Esophagus (tissue), 2 donors: ENCODE data around the gene SPOCK2. TPM values are rescaled to one million over a fixed set of nuclear protein-coding genes. Genes with fewer than 3 reads are reported as not detected.

Source experiments
- H3K27ac ChIP-seq, 2 donors: one replicate each; pipeline ENCODE4 v1.5.1; 2013; ENCODE audit warnings: low read depth in 2 of 2, mild to moderate bottlenecking in 2 of 2, inconsistent platforms in 1 of 2, low read length in 1 of 2, moderate library complexity in 1 of 2
- H3K27me3 ChIP-seq, 2 donors: one replicate each; pipeline ENCODE4 v1.6.1; 2013; ENCODE audit warnings: low read length in 2 of 2, control low read depth in 1 of 2, mild to moderate bottlenecking in 1 of 2; ENCODE audit not compliant: insufficient read depth in 2 of 2, control insufficient read depth in 1 of 2
- H3K36me3 ChIP-seq, 2 donors: one replicate each; pipeline ENCODE4 v1.6.1; 2013; ENCODE audit warnings: low read length in 1 of 2; ENCODE audit not compliant: control insufficient read depth in 2 of 2, insufficient read depth in 2 of 2
- H3K4me1 ChIP-seq, 2 donors: one replicate each; pipeline ENCODE4 v1.6.1; 2013; ENCODE audit warnings: low read length in 1 of 2; ENCODE audit not compliant: control insufficient read depth in 2 of 2, insufficient read depth in 2 of 2
- H3K4me3 ChIP-seq, 2 donors: one replicate each; pipeline ENCODE4 v1.5.1; 2013; ENCODE audit warnings: low read length in 2 of 2, mild to moderate bottlenecking in 2 of 2, low read depth in 1 of 2, moderate library complexity in 1 of 2
- H3K9me3 ChIP-seq, 2 donors: one replicate each; pipeline ENCODE4 v1.6.1; 2013; ENCODE audit warnings: mild to moderate bottlenecking in 2 of 2, low read depth in 1 of 2, low read length in 1 of 2, moderate library complexity in 1 of 2; ENCODE audit not compliant: control insufficient read depth in 2 of 2, insufficient read depth in 1 of 2
- WGBS, 2 donors: extraction: QIAGEN DNeasy Blood & Tissue Kit; methylation state at CpG; one replicate each; pipeline ENCODE4 v1.1.7; 2013; 5-methylcytosine and 5-hydroxymethylcytosine counted together
- polyA plus RNA-seq, 2 donors: library from polyadenylated mRNA; stranded (reverse); fragments of 200-250 nt; gene quantifications; one replicate each; pipeline ENCODE4 v1.2.3, GENCODE V29; 2013
- donor health status: healthy with polysubstance abuse.
- donor health status: Bipolar disorder and iron deficiency.

SPOCK2 gene
- polyA plus RNA-seq, 2 donors = 1.5 to 1.9 TPM

DNA sequence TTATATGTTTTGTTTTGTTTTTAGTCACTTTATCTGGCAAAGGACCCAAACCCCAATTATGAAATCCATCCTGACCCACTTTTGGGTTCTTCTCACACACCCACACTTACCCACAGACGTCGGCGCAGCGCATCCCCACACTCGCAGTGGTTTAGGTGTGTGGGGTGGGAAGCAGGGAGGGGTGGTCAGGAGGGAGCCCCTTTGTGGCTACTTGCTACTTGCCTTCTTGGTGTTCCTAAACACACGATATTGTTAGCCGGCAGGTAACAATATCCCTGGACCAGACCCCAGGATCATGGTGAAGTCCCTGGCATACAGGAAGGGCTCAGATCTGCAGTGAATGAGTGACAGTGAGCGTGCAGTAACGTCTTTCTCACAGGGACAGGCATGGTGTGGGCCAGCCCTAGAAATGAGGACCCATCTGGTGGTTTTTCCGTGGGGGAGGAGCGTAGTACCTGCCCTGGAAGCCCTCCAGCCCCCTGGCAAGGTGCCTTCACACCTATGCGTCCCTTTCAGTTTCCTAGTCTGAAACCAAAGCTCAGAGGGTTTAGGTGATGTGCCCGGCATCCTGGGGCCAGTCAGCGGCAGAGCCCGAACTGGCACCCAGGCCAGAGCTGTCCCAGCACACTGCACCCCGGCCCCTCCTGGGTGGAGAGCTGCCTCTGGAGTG lies 4.4 kb downstream of the SPOCK2 start:
- H3K36me3 ChIP-seq = no peaks in the 10 kb centered on the region
- H3K27me3 ChIP-seq = peaks cover 0 to 10% of the 10 kb centered on the region in 2 donors
- H3K4me1 ChIP-seq = peaks cover 8 to 10% of the 10 kb centered on the region in 2 donors
- no peak overlapping the region for H3K27ac ChIP-seq
- no peak overlapping the region for H3K4me3 ChIP-seq
- 84% methylated on average over 16 of the region's 16 CpGs for WGBS, 2 donors
- peaks cover 0 to 2% of the 10 kb centered on the region in 2 donors for H3K9me3 ChIP-seq

DNA sequence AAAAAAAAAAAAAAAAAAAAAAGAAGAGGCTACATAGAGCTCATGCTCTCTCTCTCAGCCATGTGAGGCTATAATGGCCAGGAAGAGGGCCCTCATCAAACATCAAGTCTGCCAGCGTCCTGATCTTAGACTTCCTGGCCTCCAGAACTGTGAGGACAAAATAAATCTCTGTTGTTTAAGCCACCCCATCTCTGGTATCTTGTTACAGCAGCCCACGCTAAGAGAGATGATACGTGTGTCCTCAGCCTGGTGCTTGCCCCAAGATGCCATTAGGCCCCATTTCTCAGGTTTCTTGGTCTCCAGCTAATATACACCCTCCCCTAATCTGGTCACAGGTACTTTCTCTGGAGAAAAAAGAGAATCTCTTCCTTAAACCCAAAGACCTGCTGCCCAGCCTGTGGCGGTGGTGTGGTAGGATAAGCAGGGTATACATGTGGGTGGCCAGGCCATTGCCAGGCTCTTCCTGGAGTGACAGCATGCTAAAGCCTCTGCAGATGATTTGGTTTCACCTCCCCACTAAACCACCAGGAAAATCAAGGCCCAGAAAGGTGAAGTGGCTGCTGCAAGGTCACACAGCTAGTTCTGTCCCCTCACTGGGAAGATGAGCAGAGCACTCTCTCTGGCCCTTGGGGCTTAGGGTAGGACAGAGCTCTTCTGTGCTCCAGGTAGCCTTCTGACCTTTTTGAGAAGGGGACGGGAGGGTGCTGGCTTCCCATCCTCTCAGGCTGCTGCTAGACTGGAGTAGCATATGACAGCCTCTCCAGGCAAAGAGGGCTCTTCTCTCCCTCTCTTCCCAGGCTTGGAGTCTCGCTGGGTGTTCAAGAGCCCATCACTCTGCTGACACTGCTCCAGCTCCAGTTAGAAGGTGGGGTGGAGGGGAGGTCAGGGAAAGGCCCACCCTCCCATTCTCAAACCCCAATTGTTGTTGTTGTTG lies 5.2 kb downstream of the SPOCK2 start:
- Histone ChIP-seq H3K27ac (no peak overlapping the region), H3K36me3 (no peaks in the 10 kb centered on the region), H3K4me1 (peaks cover 7 to 10% of the 10 kb centered on the region in 2 donors), H3K27me3 (peaks cover 0 to 9% of the 10 kb centered on the region in 2 donors), H3K4me3 (no peak overlapping the region), H3K9me3 (no peaks in the 10 kb centered on the region)
- 92% methylated on average over 6 of the region's 6 CpGs for WGBS, 2 donors

- H3K27me3 ChIP-seq = no peaks in the 10 kb centered on the region
- no peaks in the 10 kb centered on the region for H3K36me3 ChIP-seq
- peaks cover 0 to 3% of the 10 kb centered on the region in 2 donors for H3K4me1 ChIP-seq
- 64 to 68% methylated on average over 14 of the region's 14 CpGs for WGBS, 2 donors
- H3K4me3 ChIP-seq = no peak overlapping the region
- H3K27ac ChIP-seq = no peak overlapping the region
- no peaks in the 10 kb centered on the region for H3K9me3 ChIP-seq
Measured at GRCh38 chr10:72081772-72082590, 6.4 kb downstream of the SPOCK2 start.

DNA sequence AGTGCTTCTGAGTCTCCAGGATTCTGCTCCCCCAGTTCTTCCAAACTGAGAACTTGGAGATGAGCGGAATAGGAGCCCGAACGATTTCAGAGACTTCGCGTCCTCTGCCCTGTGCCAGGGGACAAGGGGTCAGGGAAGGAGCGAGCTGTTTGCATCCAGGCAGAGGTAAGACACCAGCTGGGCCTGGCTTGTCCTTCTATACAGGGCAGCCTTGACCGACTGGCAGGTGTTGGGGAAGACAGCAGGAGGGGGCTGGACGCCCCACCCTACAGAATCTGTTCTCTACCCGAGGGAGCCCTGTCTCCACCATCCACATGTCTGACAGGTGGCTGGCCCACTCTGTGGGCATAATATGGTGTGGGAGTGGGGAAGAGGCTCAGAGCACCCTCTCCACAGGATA lies 7.1 kb downstream of the SPOCK2 start:
- Histone ChIP-seq H3K36me3 (no peaks in the 10 kb centered on the region), H3K4me3 (no peak overlapping the region), H3K27me3 (no peaks in the 10 kb centered on the region), H3K4me1 (peaks cover 0 to 3% of the 10 kb centered on the region in 2 donors), H3K27ac (no peak overlapping the region), H3K9me3 (no peaks in the 10 kb centered on the region)
- WGBS, 2 donors = 88 to 90% methylated on average over 9 of the region's 9 CpGs

DNA sequence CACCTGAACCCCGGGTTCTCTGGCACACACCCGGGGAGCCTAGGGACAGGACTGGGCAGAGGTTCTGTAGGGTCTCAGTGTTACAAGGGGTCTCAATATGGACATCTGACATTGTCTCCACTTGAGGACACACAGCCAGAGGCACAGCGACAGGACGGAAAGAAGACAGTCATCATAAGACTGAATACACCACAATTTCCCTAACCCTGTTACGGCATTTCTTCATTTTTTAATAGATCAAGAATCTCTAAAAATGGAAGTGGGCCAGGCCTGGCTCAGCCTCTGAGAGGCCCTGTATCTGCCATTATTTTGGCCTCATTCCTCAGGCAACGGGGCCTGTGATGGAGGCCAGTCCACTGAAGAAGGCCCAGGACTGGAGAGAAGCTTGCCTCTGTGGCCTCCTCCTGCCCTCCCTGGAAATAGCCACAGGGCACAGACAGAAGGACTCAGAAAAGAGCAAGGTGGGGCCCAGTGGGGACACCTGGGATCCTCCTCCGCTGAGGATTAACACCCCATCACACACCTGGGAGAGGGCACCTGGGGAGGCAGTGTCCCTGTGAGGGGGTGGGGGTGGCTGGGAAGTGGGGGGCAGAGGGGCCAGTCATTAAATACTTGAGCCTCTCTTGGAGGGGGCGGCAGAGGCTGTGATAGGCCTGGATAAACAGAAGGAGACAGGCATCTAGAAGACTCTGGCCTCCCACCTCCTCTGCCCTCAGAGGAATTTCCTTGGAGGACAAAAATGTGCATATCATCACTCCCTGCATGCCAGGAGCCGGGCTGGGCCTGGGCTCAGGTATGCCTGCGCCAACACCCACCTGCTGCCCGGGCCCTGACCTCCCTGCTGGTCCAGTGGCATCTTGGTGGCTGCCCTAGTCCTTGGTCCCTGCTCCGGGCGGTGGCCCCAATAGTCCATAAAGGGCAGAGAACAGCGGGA lies 8.0 kb downstream of the SPOCK2 start:
- no peaks in the 10 kb centered on the region for H3K27me3 ChIP-seq
- WGBS, 2 donors = 79 to 87% methylated on average over 14 of the region's 14 CpGs
- no peak overlapping the region for H3K4me3 ChIP-seq
- H3K36me3 ChIP-seq = no peaks in the 10 kb centered on the region
- H3K9me3 ChIP-seq = no peaks in the 10 kb centered on the region
- no peak overlapping the region for H3K27ac ChIP-seq
- H3K4me1 ChIP-seq = peaks cover 0 to 3% of the 10 kb centered on the region in 2 donors

GRCh38 chr10:72079356-72079755 lies 9.0 kb downstream of the SPOCK2 start:
- Histone ChIP-seq H3K27me3 (no peaks in the 10 kb centered on the region), H3K36me3 (no peaks in the 10 kb centered on the region), H3K4me3 (no peak overlapping the region), H3K9me3 (no peaks in the 10 kb centered on the region), H3K27ac (no peak overlapping the region), H3K4me1 (peaks cover 0 to 3% of the 10 kb centered on the region in 2 donors)
- WGBS, 2 donors = 74 to 79% methylated on average over 5 of the region's 5 CpGs

- 88 to 89% methylated on average over 20 of the region's 20 CpGs for WGBS, 2 donors
Measured at GRCh38 chr10:72077275-72077990, 10.9 kb downstream of the SPOCK2 start.

DNA sequence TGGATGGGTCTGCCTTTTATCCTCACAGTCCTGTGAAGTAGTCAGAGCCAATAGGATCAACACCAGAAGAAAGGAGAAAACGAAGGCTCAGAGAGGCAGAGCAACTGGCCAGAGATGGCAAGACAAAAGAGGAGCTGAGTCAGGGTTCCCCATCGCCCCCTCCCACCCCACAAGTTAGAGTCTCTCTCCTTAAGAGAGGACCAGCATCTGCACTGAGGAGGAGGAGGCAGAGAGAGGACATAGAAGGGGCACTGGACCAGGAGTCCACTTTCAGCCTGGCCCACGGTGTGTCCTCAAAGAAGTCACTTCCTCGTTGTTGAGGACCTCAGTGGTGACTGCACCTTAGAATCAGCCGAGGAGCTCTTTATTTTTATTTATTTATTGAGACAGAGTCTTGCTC lies 11.6 kb downstream of the SPOCK2 start:
- H3K27ac ChIP-seq = no peak overlapping the region
- H3K27me3 ChIP-seq = no peaks in the 10 kb centered on the region
- 67 to 70% methylated on average over 5 of the region's 5 CpGs for WGBS, 2 donors
- H3K36me3 ChIP-seq = no peaks in the 10 kb centered on the region
- no peaks in the 10 kb centered on the region for H3K9me3 ChIP-seq
- no peaks in the 10 kb centered on the region for H3K4me1 ChIP-seq
- H3K4me3 ChIP-seq = no peak overlapping the region

More at GRCh38 chr10:72077275-72077990, 10.9 kb downstream of the SPOCK2 start:
- H3K27me3 ChIP-seq = no peaks in the 10 kb centered on the region
- no peak overlapping the region for H3K27ac ChIP-seq
- peaks cover 0 to 3% of the 10 kb centered on the region in 2 donors for H3K4me1 ChIP-seq
- no peaks in the 10 kb centered on the region for H3K9me3 ChIP-seq
- H3K36me3 ChIP-seq = no peaks in the 10 kb centered on the region
- no peak overlapping the region for H3K4me3 ChIP-seq
